Measurements from ENCODE around the gene ASCL1. TPM values are rescaled to one million over a fixed set of nuclear protein-coding genes. Genes with fewer than 3 reads are reported as not detected.
A peak's percentile ranks its signal among the peaks of the same experiment; 100 is the strongest.

Gene ASCL1
- total and polyA plus RNA-seq, 8 donors, result 0.04 to 0.40 (median 0.20) TPM; not detected in 2

GRCh38 chr12:102954134-102954533 lies 3.3 kb upstream of the ASCL1 start:
- FAIRE-seq (no peak), DNase-seq (no peak), ATAC-seq (no peak)
- Histone ChIP-seq H3K4me1 (peaks cover 0 to 3% (median 0%) of the 10 kb centered on the region in 3 donors), H3K27me3 (peaks cover 0 to 8% (median 4%) of the 10 kb centered on the region in 4 donors), H3K27ac (no peak overlapping the region), H3K4me3 (no peak overlapping the region), H3K36me3 (no peaks in the 10 kb centered on the region), H3K9me3 (no peaks in the 10 kb centered on the region)
- intact Hi-C loops (cut with DNase I), result loop anchor here in 1 of 3 donors (5.0 kb wide), 1 partner anchor 593 kb away; no protein-coding TSS in a partner anchor
- WGBS, 2 donors, result 23 to 44% methylated on average over 1 of the region's 1 CpG
- TF ChIP-seq CTCF (IDR thresholded peaks at IDR 0.05), result no peak

- 3 to 6% methylated on average over 45 to 50 of the region's 50 CpGs for WGBS, 2 donors
- DNase-seq (peak in 2 of 6 donors; percentile 31 to 64), ATAC-seq (peak in 3 of 4 donors; percentile 57 to 83 (median 75)), FAIRE-seq (no peak)
- H3K4me1 ChIP-seq, result peaks cover 0 to 3% (median 0%) of the 10 kb centered on the region in 3 donors
- peak overlapping the region in 1 of 4 donors; percentile 14 for H3K4me3 ChIP-seq
- no peaks in the 10 kb centered on the region for H3K9me3 ChIP-seq
- TF ChIP-seq CTCF (IDR thresholded peaks at IDR 0.05), result no peak
- H3K27ac ChIP-seq, result no peak overlapping the region
- H3K27me3 ChIP-seq, result peaks cover 0 to 20% (median 9%) of the 10 kb centered on the region in 4 donors
- no peaks in the 10 kb centered on the region for H3K36me3 ChIP-seq
- intact Hi-C loops (cut with DNase I), result no loop called here
Observed at GRCh38 chr12:102955926-102956737, 1.3 kb upstream of the ASCL1 start.

GRCh38 chr12:102956738-102957327 lies 641 bp upstream of the ASCL1 start:
- peaks cover 0 to 27% (median 9%) of the 10 kb centered on the region in 4 donors for H3K27me3 ChIP-seq
- no peak for TF ChIP-seq CTCF (IDR thresholded peaks at IDR 0.05)
- intact Hi-C loops (cut with DNase I), result no loop called here
- ATAC-seq (no peak), DNase-seq (no peak), FAIRE-seq (no peak)
- H3K4me3 ChIP-seq, result no peak overlapping the region
- 2 to 3% methylated on average over 19 of the region's 19 CpGs for WGBS, 2 donors
- H3K9me3 ChIP-seq, result no peaks in the 10 kb centered on the region
- H3K27ac ChIP-seq, result no peak overlapping the region
- H3K36me3 ChIP-seq, result no peaks in the 10 kb centered on the region
- H3K4me1 ChIP-seq, result peaks cover 0 to 3% (median 0%) of the 10 kb centered on the region in 3 donors

- H3K36me3 ChIP-seq, result no peaks in the 10 kb centered on the region
- peaks cover 0 to 3% (median 0%) of the 10 kb centered on the region in 3 donors for H3K4me1 ChIP-seq
- H3K27ac ChIP-seq, result no peak overlapping the region
- 1% methylated on average over 79 to 83 of the region's 83 CpGs for WGBS, 2 donors
- H3K9me3 ChIP-seq, result no peaks in the 10 kb centered on the region
- peak overlapping the region; percentile 0 to 39 (median 13) for H3K4me3 ChIP-seq
- ATAC-seq, result peak; percentile 32 to 43 (median 37)
- intact Hi-C loops (cut with DNase I), result no loop called here
- FAIRE-seq, result no peak
- TF ChIP-seq CTCF (IDR thresholded peaks at IDR 0.05), result no peak
- DNase-seq, result no peak
- H3K27me3 ChIP-seq, result peaks cover 0 to 34% (median 11%) of the 10 kb centered on the region in 4 donors
Observed at GRCh38 chr12:102958073-102958829, 777 bp downstream of the ASCL1 start.

Data from pancreas (tissue), 10 donors.